Thymus (tissue), 11 donors: Measurements from ENCODE around the gene CFAP91. TPM values are rescaled to one million over a fixed set of nuclear protein-coding genes. Genes with fewer than 3 reads are reported as not detected.

Experiments
- DNase-seq, 9 donors: peaks; one replicate each; pipeline ENCODE4 v3.0.0-alpha.2; 2013; ENCODE audit warnings: low spot score in 9 of 9, low read depth in 6 of 9, missing footprints in 1 of 9
- H3K27ac ChIP-seq, 2 donors: one replicate each; pipeline ENCODE4 v1.5.1; 2013; ENCODE audit warnings: control low read depth in 1 of 2, low read depth in 1 of 2, low read length in 1 of 2, mild to moderate bottlenecking in 1 of 2, moderate library complexity in 1 of 2
- H3K27me3 ChIP-seq, 2 donors: one replicate each; pipeline ENCODE4 v1.5.1; 2013; ENCODE audit warnings: low read length in 1 of 2; ENCODE audit not compliant: control insufficient read depth in 2 of 2, insufficient read depth in 1 of 2
- H3K36me3 ChIP-seq, 2 donors: one replicate each; pipeline ENCODE4 v1.5.1; 2013; ENCODE audit warnings: low read length in 1 of 2, mild to moderate bottlenecking in 1 of 2, moderate library complexity in 1 of 2; ENCODE audit not compliant: control insufficient read depth in 2 of 2, insufficient read depth in 2 of 2
- H3K4me1 ChIP-seq, 2 donors: one replicate each; pipeline ENCODE4 v1.5.1; 2013; ENCODE audit warnings: low read length in 2 of 2; ENCODE audit not compliant: control insufficient read depth in 2 of 2, insufficient read depth in 2 of 2
- H3K4me3 ChIP-seq, 2 donors: one replicate each; pipeline ENCODE4 v1.5.1; 2013; ENCODE audit warnings: low read length in 2 of 2, control low read depth in 1 of 2, mild to moderate bottlenecking in 1 of 2
- H3K9me3 ChIP-seq, 2 donors: one replicate each; pipeline ENCODE4 v1.5.1; 2013; ENCODE audit warnings: low read length in 1 of 2, mild to moderate bottlenecking in 1 of 2; ENCODE audit not compliant: control insufficient read depth in 2 of 2, insufficient read depth in 1 of 2
- WGBS: extraction: QIAGEN DNeasy Blood & Tissue Kit; methylation state at CpG from one replicate; pipeline ENCODE4 v1.1.7; 2013; 5-methylcytosine and 5-hydroxymethylcytosine counted together
- polyA plus RNA-seq: library from polyadenylated mRNA; stranded (reverse); fragments of 200-250 nt; gene quantifications from one replicate; pipeline ENCODE4 v1.2.3, GENCODE V29; 2013
- total RNA-seq: library from RNA; stranded (reverse); fragments of 120-200 nt; gene quantifications from one replicate; pipeline ENCODE4 v1.2.4, GENCODE V29; 2013
- donor health status: healthy.

CFAP91 gene
- total and polyA plus RNA-seq, 2 donors, result 1.1 to 2.8 TPM

GRCh38 chr3:119731560-119732343 is 28.9 kb downstream of the CFAP91 start:
- Histone ChIP-seq H3K4me3 (no peak overlapping the region), H3K27ac (no peak overlapping the region), H3K4me1 (no peaks in the 10 kb centered on the region), H3K36me3 (no peaks in the 10 kb centered on the region), H3K9me3 (no peaks in the 10 kb centered on the region), H3K27me3 (no peaks in the 10 kb centered on the region)
- DNase-seq, result no peak
- WGBS, result 95% methylated on average over 8 of the region's 8 CpGs

- Histone ChIP-seq H3K36me3 (no peaks in the 10 kb centered on the region), H3K27ac (no peak overlapping the region), H3K4me1 (no peaks in the 10 kb centered on the region), H3K9me3 (no peaks in the 10 kb centered on the region), H3K4me3 (no peak overlapping the region), H3K27me3 (no peaks in the 10 kb centered on the region)
- 96% methylated on average over 5 of the region's 5 CpGs for WGBS
- no peak for DNase-seq
Measured at GRCh38 chr3:119733812-119734211, 31.0 kb downstream of the CFAP91 start.

GRCh38 chr3:119738741-119739140 is 35.9 kb downstream of the CFAP91 start:
- no peaks in the 10 kb centered on the region for H3K36me3 ChIP-seq
- no peaks in the 10 kb centered on the region for H3K27me3 ChIP-seq
- no peak overlapping the region for H3K4me3 ChIP-seq
- no peaks in the 10 kb centered on the region for H3K4me1 ChIP-seq
- no peaks in the 10 kb centered on the region for H3K9me3 ChIP-seq
- no peak for DNase-seq
- no peak overlapping the region for H3K27ac ChIP-seq

DNA sequence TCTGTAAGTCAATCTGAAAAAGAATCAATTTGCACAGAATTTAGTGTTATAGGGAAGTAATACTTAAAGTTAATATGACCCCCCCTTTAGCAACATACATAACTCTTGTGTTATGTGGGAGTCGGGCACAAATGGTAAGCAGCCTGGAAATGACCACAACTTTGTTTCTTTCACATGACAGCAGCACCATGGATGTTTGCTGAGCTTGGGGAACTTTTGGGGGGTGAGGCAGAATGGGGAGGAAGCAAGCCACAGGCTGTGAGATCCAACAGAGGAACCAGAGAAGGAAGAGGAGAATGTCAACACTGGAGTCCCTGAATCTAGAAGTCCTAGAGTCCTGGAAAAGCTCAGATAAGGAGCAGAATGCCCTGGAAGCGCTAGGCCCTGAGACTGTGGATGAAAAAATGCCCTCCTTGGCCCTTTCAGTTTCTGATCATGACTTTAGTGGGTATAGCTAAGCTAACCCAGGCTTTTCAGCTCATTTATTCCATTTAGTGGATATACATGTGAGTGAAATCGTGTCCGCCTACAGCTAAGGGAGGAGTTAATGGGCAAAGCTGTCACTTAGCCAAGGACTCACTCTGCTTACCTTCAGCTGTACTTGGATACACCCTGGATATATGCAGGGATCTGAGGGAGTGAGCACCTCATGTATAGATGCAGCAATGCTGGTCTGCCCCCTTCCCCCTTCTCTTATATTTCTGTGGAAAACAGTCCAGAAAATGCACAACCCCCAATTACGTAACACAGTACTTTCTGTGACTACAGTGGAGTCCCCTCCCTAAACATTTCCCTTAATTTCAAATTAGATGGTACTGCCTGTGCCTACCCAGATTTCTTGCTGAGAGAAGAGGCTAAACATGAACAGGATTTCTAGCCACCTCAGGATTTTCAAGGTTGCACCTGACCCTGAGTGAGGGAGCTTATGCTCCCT is 39.1 kb downstream of the CFAP91 start:
- H3K4me3 ChIP-seq, result no peak overlapping the region
- DNase-seq, result no peak
- no peaks in the 10 kb centered on the region for H3K9me3 ChIP-seq
- H3K27ac ChIP-seq, result no peak overlapping the region
- no peaks in the 10 kb centered on the region for H3K36me3 ChIP-seq
- no peaks in the 10 kb centered on the region for H3K27me3 ChIP-seq
- WGBS, result 83% methylated on average over 5 of the region's 5 CpGs
- H3K4me1 ChIP-seq, result no peaks in the 10 kb centered on the region

- no peaks in the 10 kb centered on the region for H3K27me3 ChIP-seq
- no peaks in the 10 kb centered on the region for H3K4me1 ChIP-seq
- no peak overlapping the region for H3K4me3 ChIP-seq
- DNase-seq, result no peak
- no peaks in the 10 kb centered on the region for H3K36me3 ChIP-seq
- no peak overlapping the region for H3K27ac ChIP-seq
- no peaks in the 10 kb centered on the region for H3K9me3 ChIP-seq
- 97% methylated on average over 10 of the region's 10 CpGs for WGBS
Measured at GRCh38 chr3:119743921-119744320, 41.1 kb downstream of the CFAP91 start.

- 98% methylated on average over 1 of the region's 1 CpG for WGBS
- DNase-seq, result no peak
- Histone ChIP-seq H3K27ac (no peak overlapping the region), H3K4me3 (no peak overlapping the region), H3K9me3 (no peaks in the 10 kb centered on the region), H3K36me3 (no peaks in the 10 kb centered on the region), H3K27me3 (no peaks in the 10 kb centered on the region), H3K4me1 (no peaks in the 10 kb centered on the region)
Measured at GRCh38 chr3:119745942-119746341, 43.1 kb downstream of the CFAP91 start.

GRCh38 chr3:119746423-119746822 is 43.6 kb downstream of the CFAP91 start:
- no peak overlapping the region for H3K4me3 ChIP-seq
- WGBS, result 82% methylated on average over 3 of the region's 3 CpGs
- no peaks in the 10 kb centered on the region for H3K4me1 ChIP-seq
- DNase-seq, result no peak
- no peaks in the 10 kb centered on the region for H3K36me3 ChIP-seq
- no peaks in the 10 kb centered on the region for H3K9me3 ChIP-seq
- H3K27me3 ChIP-seq, result no peaks in the 10 kb centered on the region
- H3K27ac ChIP-seq, result no peak overlapping the region

GRCh38 chr3:119747357-119747756 is 44.5 kb downstream of the CFAP91 start:
- Histone ChIP-seq H3K36me3 (no peaks in the 10 kb centered on the region), H3K27ac (no peak overlapping the region), H3K27me3 (no peaks in the 10 kb centered on the region), H3K9me3 (no peaks in the 10 kb centered on the region), H3K4me3 (no peak overlapping the region), H3K4me1 (no peaks in the 10 kb centered on the region)
- 96% methylated on average over 4 of the region's 4 CpGs for WGBS
- no peak for DNase-seq

GRCh38 chr3:119748991-119749390 is 46.2 kb downstream of the CFAP91 start:
- Histone ChIP-seq H3K36me3 (no peaks in the 10 kb centered on the region), H3K4me3 (no peak overlapping the region), H3K27me3 (no peaks in the 10 kb centered on the region), H3K9me3 (no peaks in the 10 kb centered on the region), H3K27ac (no peak overlapping the region), H3K4me1 (no peaks in the 10 kb centered on the region)
- DNase-seq, result no peak
- WGBS, result 88% methylated on average over 1 of the region's 1 CpG
